Amygdala (tissue), 56 donors: ENCODE measurements around the gene TFG.
"Not testable (repeated sequence)": the region's sequence is repeated elsewhere in the genome, so short reads cannot be mapped to it uniquely, and the experiment has no call there.

Experiments used
- DNase-seq, 56 donors: peaks; one replicate each; lab custom pipeline; 2025; lab: John Stamatoyannopoulos, UW

TFG gene

DNA sequence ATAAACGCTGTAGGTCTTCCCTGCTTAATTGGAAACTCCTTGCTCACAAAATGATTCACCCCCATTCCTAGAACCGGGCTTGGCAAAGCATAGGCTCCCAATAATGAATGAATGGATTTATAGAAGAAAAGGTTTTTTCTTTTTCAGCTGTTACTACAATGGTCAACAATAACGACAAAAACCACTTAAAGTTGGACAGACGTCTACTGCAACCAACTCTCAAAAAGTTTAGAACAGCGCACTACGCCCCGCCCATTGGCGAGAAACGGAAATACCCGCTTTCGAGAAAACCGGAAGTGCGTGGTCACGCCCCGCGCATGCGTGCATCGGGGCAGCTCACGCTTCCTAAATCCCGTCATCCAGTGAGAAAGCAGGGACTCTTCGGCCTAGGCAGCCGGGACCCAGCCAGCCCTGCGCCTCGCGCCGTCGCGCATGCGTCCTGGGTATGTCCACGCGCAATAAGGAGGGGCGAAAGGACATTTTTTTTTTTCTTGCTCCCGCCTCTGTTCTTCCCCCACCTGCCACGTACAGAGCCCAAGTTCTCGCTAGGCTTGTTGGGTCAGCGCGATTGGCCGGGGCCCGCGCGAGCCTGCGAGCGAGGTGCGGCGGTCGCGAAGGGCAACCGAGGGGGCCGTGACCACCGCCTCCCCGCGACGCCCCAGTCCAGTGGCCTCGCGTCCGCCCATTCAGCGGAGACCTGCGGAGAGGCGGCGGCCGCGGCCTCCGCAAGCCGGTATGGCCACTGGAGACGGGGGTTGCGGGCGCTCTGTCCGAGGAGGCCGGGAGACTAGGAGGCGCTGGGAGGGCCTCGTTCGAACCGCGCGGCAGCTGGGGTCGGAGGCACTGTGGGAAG is at the start of gene TFG:
Gene TFG (plus strand): TSS at position 506 of the 853 bp plus-strand sequence. CDS start 4,192 bp downstream, outside the sequence.
- peak; percentile 77 to 100 (median 93) for DNase-seq

- not testable (repeated sequence) for DNase-seq
These were observed 48.0 kb upstream of the TFG start for GRCh38 chr3:100661294-100661693.

DNA sequence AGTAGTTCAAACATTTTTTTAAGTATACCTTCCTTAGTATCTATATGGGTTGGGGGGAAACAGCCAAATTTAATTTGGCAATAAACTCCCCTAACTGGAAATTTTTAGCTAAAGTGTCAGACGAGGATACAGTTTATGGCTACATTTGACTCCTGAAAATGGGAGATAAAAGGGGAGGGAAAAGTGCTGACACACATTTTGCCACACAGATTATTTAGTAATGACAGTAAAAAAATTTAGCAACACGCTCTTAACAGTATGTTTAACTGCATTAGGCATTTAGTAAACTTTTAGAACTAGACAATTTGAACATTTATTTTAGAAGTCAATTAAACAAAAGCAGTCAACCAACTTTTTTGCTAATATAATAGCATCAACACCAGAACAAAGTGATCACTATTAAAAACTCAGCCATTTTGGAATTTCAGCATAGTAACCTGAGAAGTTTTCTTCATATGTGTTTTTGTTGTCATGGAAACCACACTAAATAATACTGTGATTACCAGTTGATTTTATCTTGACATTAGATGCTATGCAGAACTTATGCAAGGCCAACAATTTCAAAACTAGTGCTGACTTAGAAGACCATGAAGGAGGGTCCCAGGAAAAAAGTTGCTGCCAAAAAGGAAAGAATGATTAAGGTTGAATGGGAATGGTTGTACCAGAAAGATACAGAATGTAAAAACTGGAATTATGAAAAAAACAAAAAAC is 47.0 kb upstream of the TFG start:
- no peak for DNase-seq

- DNase-seq = no peak
These were observed 44.1 kb upstream of the TFG start for GRCh38 chr3:100665230-100665629.

DNA sequence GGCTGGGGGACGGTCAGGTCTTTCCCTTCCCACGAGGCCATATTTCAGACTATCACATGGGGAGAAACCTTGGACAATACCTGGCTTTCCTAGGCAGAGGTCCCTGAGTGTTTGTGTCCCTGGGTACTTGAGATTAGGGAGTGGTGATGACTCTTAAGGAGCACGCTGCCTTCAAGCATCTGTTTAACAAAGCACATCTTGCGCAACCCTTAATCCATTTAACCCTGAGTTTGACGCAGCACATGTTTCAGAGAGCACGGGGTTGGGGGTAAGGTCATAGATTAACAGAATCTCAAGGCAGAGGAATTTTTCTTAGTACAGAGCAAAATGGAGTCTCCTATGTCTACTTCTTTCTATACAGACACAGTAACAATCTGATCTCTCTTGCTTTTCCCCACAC is 42.6 kb upstream of the TFG start:
- not testable (repeated sequence) for DNase-seq

DNA sequence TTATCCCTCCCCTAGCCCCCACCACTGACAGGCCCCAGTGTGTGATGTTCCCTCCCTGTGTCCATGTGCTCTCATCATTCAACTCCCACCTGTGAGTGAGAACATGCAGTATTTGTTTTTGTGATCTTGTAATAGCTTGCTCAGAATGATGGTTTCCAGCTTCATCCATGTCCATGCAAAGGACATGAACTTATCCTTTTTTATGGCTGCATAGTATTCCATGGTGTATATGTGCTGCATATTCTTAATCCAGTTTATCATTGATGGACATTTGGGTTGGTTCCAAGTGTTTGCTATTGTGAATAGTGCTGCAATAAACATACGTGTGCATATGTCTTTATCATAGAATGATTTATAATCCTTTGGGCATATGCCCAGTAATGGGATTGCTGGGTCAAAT is 42.0 kb upstream of the TFG start:
- DNase-seq = not testable (repeated sequence)

GRCh38 chr3:100670995-100671394 is 38.3 kb upstream of the TFG start:
- not testable (repeated sequence) for DNase-seq

GRCh38 chr3:100681496-100681895 is 27.8 kb upstream of the TFG start:
- no peak for DNase-seq

DNA sequence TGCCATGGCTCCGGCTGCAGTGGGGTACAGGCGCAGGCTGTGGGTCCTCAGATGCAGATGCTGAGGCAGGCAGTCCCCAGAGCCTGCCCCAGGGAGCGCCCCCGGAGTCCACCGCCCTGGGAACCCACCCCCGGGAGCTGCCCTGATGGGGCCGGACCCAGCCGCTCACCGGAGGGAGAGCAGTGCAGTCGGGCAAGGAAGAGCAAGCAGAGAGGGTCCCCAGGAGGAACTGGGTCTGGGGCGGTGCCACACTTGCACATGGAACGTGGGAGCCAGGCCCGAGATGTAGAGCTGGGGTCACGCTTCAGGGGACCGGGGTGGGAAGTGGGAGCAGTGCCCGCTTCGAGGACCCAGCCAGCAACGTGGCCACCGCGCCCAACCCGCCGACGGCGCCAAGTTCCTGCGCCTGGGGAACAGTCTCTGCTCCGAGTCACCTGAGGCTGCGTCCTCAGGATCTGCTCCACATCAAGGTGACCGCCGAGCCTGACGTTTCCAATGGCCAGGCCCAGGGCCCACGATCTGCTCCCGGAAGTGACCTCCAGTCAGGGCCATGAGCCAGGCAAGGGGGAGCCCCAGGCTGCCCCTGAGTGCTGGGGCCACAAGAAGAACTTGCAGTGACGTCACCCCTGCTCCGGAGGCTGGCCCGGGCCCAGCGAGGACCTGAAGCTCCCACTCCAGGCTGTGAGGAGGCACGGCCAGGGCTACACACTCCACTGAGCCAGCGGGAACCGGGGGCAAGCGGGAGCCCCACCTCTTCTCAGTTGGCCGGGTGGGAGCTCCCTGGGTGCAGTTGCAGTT is 27.0 kb upstream of the TFG start:
- no peak for DNase-seq

- DNase-seq = no peak
These were observed 26.2 kb upstream of the TFG start for GRCh38 chr3:100682854-100683760.

- no peak for DNase-seq
These were observed 16.1 kb upstream of the TFG start for GRCh38 chr3:100693225-100693624.

DNA sequence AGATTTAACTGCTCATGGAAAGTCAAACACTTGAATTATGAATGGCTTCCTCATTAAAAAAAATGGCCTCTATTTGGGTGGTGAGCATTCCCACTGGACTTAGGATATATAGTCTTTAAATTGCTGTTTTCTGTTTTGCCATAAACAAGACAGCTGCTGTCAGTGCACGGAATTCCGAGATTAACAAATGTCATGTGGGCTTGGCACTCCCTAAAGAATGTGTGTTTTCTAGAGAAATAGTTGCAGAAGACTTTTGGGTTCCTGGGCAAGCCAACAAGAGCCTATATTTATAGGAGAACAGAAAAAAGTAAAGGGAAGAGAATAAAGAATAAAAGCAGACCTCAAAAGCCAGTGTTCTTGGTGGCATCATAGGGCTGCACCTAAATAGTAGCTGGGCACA is 13.6 kb upstream of the TFG start:
- no peak for DNase-seq

DNA sequence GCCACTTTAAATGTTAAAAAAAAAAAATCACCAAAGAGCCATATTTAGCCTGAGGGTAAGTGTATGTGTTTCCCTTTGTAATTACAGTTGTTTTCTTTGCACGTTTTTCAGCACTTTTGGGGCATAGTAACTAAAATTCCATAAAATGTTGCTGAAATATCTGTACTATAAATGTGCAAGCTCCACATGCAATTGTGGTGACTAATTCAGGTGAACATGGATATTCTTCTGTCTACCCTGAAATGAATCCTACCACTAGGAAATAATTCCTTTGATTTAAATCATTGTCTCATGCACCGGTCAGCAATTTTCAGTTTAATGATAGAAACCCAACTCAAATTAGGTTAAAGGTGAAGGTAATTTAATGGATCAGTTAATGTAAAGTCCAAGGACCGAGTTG is 13.1 kb upstream of the TFG start:
- DNase-seq = no peak

GRCh38 chr3:100697172-100697571 is 12.1 kb upstream of the TFG start:
- DNase-seq = no peak

DNA sequence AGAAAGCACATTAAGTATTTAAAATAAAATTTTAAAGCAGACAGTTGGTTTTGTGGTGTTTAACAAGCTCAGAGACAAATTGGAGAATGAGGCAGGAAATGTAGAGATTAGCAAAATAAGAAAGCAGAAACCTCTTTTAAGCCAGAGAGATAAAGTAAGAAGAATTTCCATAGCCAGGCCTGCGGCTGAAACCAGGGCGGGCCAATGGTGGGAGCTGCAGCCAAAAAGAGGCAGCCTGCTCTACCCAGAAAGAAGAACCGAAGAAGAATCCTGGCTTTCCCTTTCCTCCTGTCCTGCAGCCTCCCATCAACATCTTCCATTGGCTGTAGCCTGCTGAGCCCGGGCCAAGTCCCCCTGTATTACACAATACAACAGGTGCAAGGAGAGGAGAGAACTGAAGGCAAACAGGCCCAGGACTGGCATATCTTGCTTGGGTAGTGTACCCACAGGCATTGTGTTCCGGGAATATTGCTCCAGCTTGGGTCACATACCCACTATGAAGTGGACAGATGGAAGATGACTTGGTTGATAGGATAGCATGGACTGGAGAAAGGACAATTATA is 11.5 kb upstream of the TFG start:
- no peak for DNase-seq

GRCh38 chr3:100698736-100699135 is 10.6 kb upstream of the TFG start:
- DNase-seq = no peak

DNA sequence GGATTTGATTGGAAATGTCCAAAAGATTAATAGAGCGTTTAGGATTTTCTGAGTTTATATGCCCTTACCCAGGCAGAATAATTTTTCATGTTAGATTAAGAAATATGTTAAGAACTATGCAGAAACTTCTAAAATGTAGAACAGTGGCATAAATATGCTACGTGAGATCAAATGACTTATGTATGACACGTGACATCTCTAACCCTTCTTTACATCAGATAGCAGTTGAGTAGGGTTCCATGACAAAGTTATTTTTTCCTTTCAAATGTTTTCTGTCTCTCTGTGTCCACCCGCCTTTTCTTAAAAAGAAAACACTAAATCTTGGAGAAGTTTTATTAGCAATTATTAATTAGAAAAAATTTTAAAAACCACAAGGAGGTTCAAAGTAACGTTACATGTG is 8.6 kb upstream of the TFG start:
- no peak for DNase-seq

GRCh38 chr3:100702082-100702979 is 7.0 kb upstream of the TFG start:
- DNase-seq = no peak

DNA sequence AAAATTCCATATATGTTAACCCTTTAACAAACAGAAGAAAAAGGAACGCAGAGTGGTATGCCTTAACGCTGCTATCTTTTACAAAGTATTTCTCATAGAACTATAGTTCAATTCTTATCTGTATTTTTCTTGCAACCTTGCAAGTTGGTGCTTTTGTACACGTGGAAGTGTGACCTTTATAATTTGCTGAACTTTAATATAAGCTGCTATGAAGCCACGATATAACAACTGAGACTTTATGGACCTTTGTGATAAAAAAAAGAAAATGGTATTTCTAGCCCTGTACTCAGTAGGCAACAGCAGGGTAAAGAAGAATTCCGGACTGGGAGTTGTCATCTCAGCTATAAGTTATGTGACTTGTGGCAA is 6.3 kb upstream of the TFG start:
- no peak for DNase-seq
